ENCODE data around the gene CTAG2. TPM values are rescaled to one million over a fixed set of nuclear protein-coding genes. Genes with fewer than 3 reads are reported as not detected.

The CTAG2 gene
- total RNA-seq = not detected in 2 replicates

GRCh38 chrX:154653413-154653812 lies at the start of gene CTAG2:
Gene CTAG2 (minus strand): TSS chrX:154653579. CDS start chrX:154653515, 64 bp downstream.

GRCh38 chrX:154619182-154619581 lies 34.2 kb downstream of the CTAG2 start, which contains the start of gene CTAG1B:
Gene CTAG1B (minus strand): TSS chrX:154619282. CDS start chrX:154619218, 64 bp downstream.

Other genes with a start within 250 kb of the CTAG2 start
- 31.5 and 54.7 TPM in 2 replicates for gene DNASE1L1, start 244.3 kb downstream of the CTAG2 start, total RNA-seq
- 16.3 and 19.1 TPM in 2 replicates for gene TAFAZZIN, start 242.0 kb downstream of the CTAG2 start, total RNA-seq
- gene ATP6AP1, start 224.9 kb downstream of the CTAG2 start, total RNA-seq = 58.3 and 72.5 TPM in 2 replicates
- gene GDI1, start 216.4 kb downstream of the CTAG2 start, total RNA-seq = 110 and 115 TPM in 2 replicates
- gene FAM50A, start 209.4 kb downstream of the CTAG2 start, total RNA-seq = 89.5 and 112 TPM in 2 replicates
- 19.2 and 26.2 TPM in 2 replicates for gene PLXNA3, start 195.3 kb downstream of the CTAG2 start, total RNA-seq
- gene LAGE3, start 174.3 kb downstream of the CTAG2 start, total RNA-seq = 11.4 and 25.7 TPM in 2 replicates
- 41.7 and 59.2 TPM in 2 replicates for gene UBL4A, start 167.0 kb downstream of the CTAG2 start, total RNA-seq
- 15.9 and 17.5 TPM in 2 replicates for gene SLC10A3, start 162.9 kb downstream of the CTAG2 start, total RNA-seq
- 32.4 TPM in 2 replicates for gene FAM3A, start 137.3 kb downstream of the CTAG2 start, total RNA-seq
- gene G6PD, start 106.7 kb downstream of the CTAG2 start, total RNA-seq = 62.4 and 81.9 TPM in 2 replicates
- 17.5 and 18.7 TPM in 2 replicates for gene IKBKG, start 106.0 kb downstream of the CTAG2 start, total RNA-seq
- gene CTAG1A, start 68.4 kb downstream of the CTAG2 start, total RNA-seq = not detected in 2 replicates
- not detected in 2 replicates for gene CTAG1B, start 34.3 kb downstream of the CTAG2 start, total RNA-seq
- gene GAB3, start 97.5 kb upstream of the CTAG2 start, total RNA-seq = 0.77 and 1.4 TPM in 2 replicates
- gene DKC1, start 109.3 kb upstream of the CTAG2 start, total RNA-seq = 36.5 and 60.1 TPM in 2 replicates
- 15.2 and 18.8 TPM in 2 replicates for gene MPP1, start 151.9 kb upstream of the CTAG2 start, total RNA-seq
- not detected in 2 replicates for gene SMIM9, start 181.1 kb upstream of the CTAG2 start, total RNA-seq
- gene F8A1, start 232.8 kb upstream of the CTAG2 start, total RNA-seq = 2.0 and 3.6 TPM in 2 replicates